ENCODE results near the gene ARPP21.

DNA sequence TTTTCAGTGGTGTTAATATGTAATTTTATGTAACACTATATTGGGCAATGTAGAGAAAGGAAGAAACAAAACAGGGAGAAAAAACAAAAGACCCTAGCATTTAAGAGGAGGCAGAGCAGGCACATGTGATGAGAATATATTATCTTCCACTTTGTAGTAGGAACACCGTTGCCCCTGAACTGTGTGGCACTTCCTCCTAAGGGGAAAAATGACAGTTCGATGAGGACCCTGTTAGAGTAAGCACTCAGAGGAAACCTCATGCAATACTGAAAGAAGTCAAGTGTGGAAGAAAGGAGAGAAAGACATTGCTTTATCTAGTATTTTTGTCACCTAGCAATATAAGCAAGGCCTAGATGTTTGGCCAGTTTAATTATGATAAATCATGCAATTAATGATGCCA is 32.2 kb downstream of the ARPP21 start:
- TF ChIP-seq, protein P1, sequence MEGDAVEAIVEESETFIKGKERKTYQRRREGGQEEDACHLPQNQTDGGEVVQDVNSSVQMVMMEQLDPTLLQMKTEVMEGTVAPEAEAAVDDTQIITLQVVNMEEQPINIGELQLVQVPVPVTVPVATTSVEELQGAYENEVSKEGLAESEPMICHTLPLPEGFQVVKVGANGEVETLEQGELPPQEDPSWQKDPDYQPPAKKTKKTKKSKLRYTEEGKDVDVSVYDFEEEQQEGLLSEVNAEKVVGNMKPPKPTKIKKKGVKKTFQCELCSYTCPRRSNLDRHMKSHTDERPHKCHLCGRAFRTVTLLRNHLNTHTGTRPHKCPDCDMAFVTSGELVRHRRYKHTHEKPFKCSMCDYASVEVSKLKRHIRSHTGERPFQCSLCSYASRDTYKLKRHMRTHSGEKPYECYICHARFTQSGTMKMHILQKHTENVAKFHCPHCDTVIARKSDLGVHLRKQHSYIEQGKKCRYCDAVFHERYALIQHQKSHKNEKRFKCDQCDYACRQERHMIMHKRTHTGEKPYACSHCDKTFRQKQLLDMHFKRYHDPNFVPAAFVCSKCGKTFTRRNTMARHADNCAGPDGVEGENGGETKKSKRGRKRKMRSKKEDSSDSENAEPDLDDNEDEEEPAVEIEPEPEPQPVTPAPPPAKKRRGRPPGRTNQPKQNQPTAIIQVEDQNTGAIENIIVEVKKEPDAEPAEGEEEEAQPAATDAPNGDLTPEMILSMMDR (tag by site-specific recombination; IDR thresholded peaks at IDR 0.05), result no peak
- no peak for TF ChIP-seq ZNF701 (tag by site-specific recombination; IDR thresholded peaks at IDR 0.05)
- no peak for TF ChIP-seq ZNF76 (tag by site-specific recombination; IDR thresholded peaks at IDR 0.05; ENCODE audit: borderline replicate concordance, low read depth)
- TF ChIP-seq ZNF311 (tag by site-specific recombination; IDR thresholded peaks at IDR 0.05; ENCODE audit: borderline replicate concordance), result no peak
- no peak for TF ChIP-seq ZNF223 (tag by site-specific recombination; IDR thresholded peaks at IDR 0.05)
- TF ChIP-seq TRIM28 (IDR thresholded peaks at IDR 0.05; ENCODE audit: borderline replicate concordance, low read length), result no peak
